WTC11 (cell line): ENCODE results near the gene FAM47A. TPM values are rescaled to one million over a fixed set of nuclear protein-coding genes. Genes with fewer than 3 reads are reported as not detected.

Experiments
- ATAC-seq: fragments of 200-7000 bp; cut with Tn5 transposase; 2 replicates; pipeline ENCODE4 v1.10.0; 2021; ENCODE audit warnings: mild to moderate bottlenecking, moderate library complexity
- CTCF ChIA-PET: fragments of 300-600 bp; sonication (Branson Sonifier 250); formaldehyde crosslinking; loops from one replicate; lab custom pipeline; 2021; ENCODE audit warnings: antibody characterized with exemption; lab: Charles Lee
- POLR2A ChIA-PET: fragments of 350-600 bp; sonication (Branson Sonifier 250); formaldehyde crosslinking; loops from one replicate; lab custom pipeline; 2021; ENCODE audit warnings: antibody characterized with exemption; lab: Charles Lee
- DNase-seq: peaks from one replicate; pipeline ENCODE4 v3.0.0; 2021; ENCODE audit warnings: low spot score
- H3K27ac Mint-ChIP-seq: 2 replicates; pipeline ENCODE4 v1.8.0; 2021; ENCODE audit warnings: mixed read lengths
- H3K27me3 Mint-ChIP-seq: 2 replicates; pipeline ENCODE4 v1.8.0; 2021; ENCODE audit warnings: low read depth, mild to moderate bottlenecking, moderate library complexity, mixed read lengths
- H3K36me3 Mint-ChIP-seq: 2 replicates; pipeline ENCODE4 v1.8.0; 2021; ENCODE audit warnings: mixed read lengths
- H3K4me1 Mint-ChIP-seq: 2 replicates; pipeline ENCODE4 v1.8.0; 2022; ENCODE audit warnings: mixed read lengths
- H3K4me3 Mint-ChIP-seq: 2 replicates; pipeline ENCODE4 v1.8.0; 2021; ENCODE audit warnings: mild to moderate bottlenecking, moderate library complexity, mixed read lengths
- H3K9me3 Mint-ChIP-seq: 2 replicates; pipeline ENCODE4 v1.8.0; 2021; ENCODE audit warnings: mixed read lengths
- AR ChIP-seq: fragments of 250-450 bp; sonication (Bioruptor Pico); IDR thresholded peaks from 2 replicates; pipeline ENCODE4 v1.9.0; 2021; ENCODE audit warnings: mild to moderate bottlenecking
- ARID4B ChIP-seq: sonication (generic); formaldehyde crosslinking; IDR thresholded peaks from 2 replicates; pipeline ENCODE4 v1.8.0; 2023; ENCODE audit warnings: missing genetic modification reagents, mild to moderate bottlenecking, borderline replicate concordance
- ATF1 ChIP-seq: sonication (generic); formaldehyde crosslinking; IDR thresholded peaks from 2 replicates; pipeline ENCODE4 v1.8.1; 2023; ENCODE audit warnings: mild to moderate bottlenecking, moderate library complexity, missing genetic modification reagents
- ATF2 ChIP-seq: sonication (generic); formaldehyde crosslinking; IDR thresholded peaks from 2 replicates; pipeline ENCODE4 v1.8.1; 2022; ENCODE audit warnings: low read depth, missing genetic modification reagents, borderline replicate concordance
- CREB1 ChIP-seq: sonication (generic); formaldehyde crosslinking; IDR thresholded peaks from 2 replicates; pipeline ENCODE4 v1.8.0; 2023; ENCODE audit warnings: mild to moderate bottlenecking, missing genetic modification reagents
- CREM ChIP-seq: sonication (generic); formaldehyde crosslinking; IDR thresholded peaks from 2 replicates; pipeline ENCODE4 v1.8.1; 2022; ENCODE audit warnings: mild to moderate bottlenecking, missing genetic modification reagents, moderate library complexity
- ELF4 ChIP-seq: sonication (generic); formaldehyde crosslinking; IDR thresholded peaks from 2 replicates; pipeline ENCODE4 v1.8.1; 2022; ENCODE audit warnings: low read depth, mild to moderate bottlenecking, moderate library complexity, missing genetic modification reagents
- FOXP4 ChIP-seq: sonication (generic); formaldehyde crosslinking; IDR thresholded peaks from 2 replicates; pipeline ENCODE4 v1.8.0; 2022; ENCODE audit warnings: mild to moderate bottlenecking, missing genetic modification reagents
- GRHL2 ChIP-seq: fragments of 250-450 bp; sonication (Bioruptor Pico); IDR thresholded peaks from 2 replicates; pipeline ENCODE4 v1.8.0; 2022; ENCODE audit warnings: mild to moderate bottlenecking, moderate library complexity; ENCODE audit not compliant: insufficient replicate concordance, severe bottlenecking
- HMGA2 ChIP-seq: fragments of 250-450 bp; sonication (Bioruptor Pico); IDR thresholded peaks from 2 replicates; pipeline ENCODE4 v1.4.0; 2021; ENCODE audit warnings: mild to moderate bottlenecking, moderate library complexity
- JUN ChIP-seq: sonication (generic); formaldehyde crosslinking; IDR thresholded peaks from 2 replicates; pipeline ENCODE4 v1.8.0; 2023; ENCODE audit warnings: mild to moderate bottlenecking, missing genetic modification reagents
- NR1H2 ChIP-seq: sonication (generic); formaldehyde crosslinking; IDR thresholded peaks from 2 replicates; pipeline ENCODE4 v1.9.0; 2021; ENCODE audit warnings: mild to moderate bottlenecking, moderate library complexity, missing genetic modification reagents
- PREB ChIP-seq: sonication (generic); formaldehyde crosslinking; IDR thresholded peaks from 2 replicates; pipeline ENCODE4 v1.8.1; 2022; ENCODE audit warnings: mild to moderate bottlenecking, missing genetic modification reagents, moderate library complexity, borderline replicate concordance
- TEAD1 ChIP-seq: sonication (generic); formaldehyde crosslinking; IDR thresholded peaks from 2 replicates; pipeline ENCODE4 v1.8.0; 2022; ENCODE audit warnings: mild to moderate bottlenecking, missing genetic modification reagents
- ZBTB21 ChIP-seq: sonication (generic); formaldehyde crosslinking; IDR thresholded peaks from 2 replicates; pipeline ENCODE4 v1.8.1; 2023; ENCODE audit warnings: mild to moderate bottlenecking, missing genetic modification reagents, borderline replicate concordance
- ZMAT4 ChIP-seq: fragments of 250-450 bp; sonication (Bioruptor Pico); IDR thresholded peaks from 2 replicates; pipeline ENCODE4 v1.9.0; 2021; ENCODE audit warnings: mild to moderate bottlenecking
- ZNF138 ChIP-seq: sonication (generic); formaldehyde crosslinking; conservative IDR thresholded peaks from 2 replicates; pipeline ENCODE4 v1.8.1; 2022; ENCODE audit warnings: mild to moderate bottlenecking, moderate library complexity, missing genetic modification reagents
- ZNF532 ChIP-seq: fragments of 250-450 bp; sonication (Bioruptor Pico); IDR thresholded peaks from 2 replicates; pipeline ENCODE4 v1.9.0; 2021; ENCODE audit warnings: mild to moderate bottlenecking, borderline replicate concordance
- ZNF671 ChIP-seq: fragments of 250-450 bp; sonication (Bioruptor Pico); IDR thresholded peaks from 2 replicates; pipeline ENCODE4 v1.8.0; 2021; ENCODE audit warnings: mild to moderate bottlenecking
- total RNA-seq: library from RNA; stranded (reverse); gene quantifications from 3 replicates; pipeline ENCODE4 v1.2.3, GENCODE V29; 2021

The FAM47A gene
- total RNA-seq, 1 experiment from 2014 or later = not detected

- H3K9me3 Mint-ChIP-seq = peaks cover 6% of the 10 kb centered on the region; the same call in 1 of the 2 replicates
- ATAC-seq (no peak), DNase-seq (no peak)
- ChIA-PET POLR2A (no interaction called here), CTCF (no interaction called here)
- H3K36me3 Mint-ChIP-seq = no peaks in the 10 kb centered on the region
- H3K27me3 Mint-ChIP-seq = no peaks in the 10 kb centered on the region
- no peak overlapping the region for H3K27ac Mint-ChIP-seq
- H3K4me3 Mint-ChIP-seq = no peak overlapping the region
- TF ChIP-seq FOXP4 = no peak
- no peak for TF ChIP-seq ZNF138 (CRISPR knock-in tag)
- TF ChIP-seq TEAD1 (CRISPR knock-in tag) = no peak
- TF ChIP-seq GRHL2 = no peak
- no peak for TF ChIP-seq ZMAT4 (CRISPR knock-in tag)
- no peak for TF ChIP-seq ARID4B (CRISPR knock-in tag)
- no peak for TF ChIP-seq CREB1
- no peak for TF ChIP-seq HMGA2 (CRISPR knock-in tag)
- no peak for TF ChIP-seq JUN (CRISPR knock-in tag)
- no peak for TF ChIP-seq CREM
- no peak for TF ChIP-seq AR
- TF ChIP-seq ATF1 (CRISPR knock-in tag) = no peak
- no peaks in the 10 kb centered on the region for H3K4me1 Mint-ChIP-seq
Observed at GRCh38 chrX:34146906-34147305, 14.8 kb upstream of the FAM47A start.

- no peaks in the 10 kb centered on the region for H3K4me1 Mint-ChIP-seq
- ATAC-seq = no peak
- H3K4me3 Mint-ChIP-seq = no peak overlapping the region
- H3K27me3 Mint-ChIP-seq = no peaks in the 10 kb centered on the region
- ChIA-PET CTCF (no interaction called here), POLR2A (no interaction called here)
- H3K9me3 Mint-ChIP-seq = peaks cover 6% of the 10 kb centered on the region; the same call in 1 of the 2 replicates
- DNase-seq = no peak
- no peaks in the 10 kb centered on the region for H3K36me3 Mint-ChIP-seq
- H3K27ac Mint-ChIP-seq = no peak overlapping the region
- no peak for TF ChIP-seq ATF2
- no peak for TF ChIP-seq ZNF532 (CRISPR knock-in tag)
- no peak for TF ChIP-seq ZNF671 (CRISPR knock-in tag)
- TF ChIP-seq ELF4 (CRISPR knock-in tag) = no peak
- no peak for TF ChIP-seq PREB (CRISPR knock-in tag)
- TF ChIP-seq NR1H2 (CRISPR knock-in tag) = no peak
- no peak for TF ChIP-seq ZMAT4 (CRISPR knock-in tag)
- TF ChIP-seq ZBTB21 (CRISPR knock-in tag) = no peak
Observed at GRCh38 chrX:34144246-34144645, 12.1 kb upstream of the FAM47A start.
